Spleen (tissue), 11 donors: ENCODE data around the gene SLC12A3. TPM values are rescaled to one million over a fixed set of nuclear protein-coding genes. Genes with fewer than 3 reads are reported as not detected.

ENCODE experiments used
- DNase-seq: peaks from one replicate; pipeline ENCODE4 v3.0.0-alpha.2; 2020
- H3K27ac ChIP-seq, 8 donors: fragments of 200-600 bp; sonication (generic) in 7 of 8; 1 replicate in 4 of 8; 2 replicates in 4 of 8; pipeline versions ENCODE4 v1.5.0 to v1.8.0; 2016 to 2021; ENCODE audit warnings: inconsistent platforms in 4 of 8, mild to moderate bottlenecking in 4 of 8, moderate library complexity in 1 of 8
- H3K27me3 ChIP-seq, 7 donors: fragments of 200-600 bp; sonication (generic) in 6 of 7; replicated peaks in 1 of 7; 1 replicate in 4 of 7; 2 replicates in 3 of 7; pipeline versions ENCODE4 v1.5.0 to v1.8.0; 2016 to 2021; ENCODE audit warnings: inconsistent platforms in 3 of 7, mild to moderate bottlenecking in 1 of 7
- H3K36me3 ChIP-seq, 6 donors: fragments of 200-600 bp; sonication (generic) in 5 of 6; 1 replicate in 4 of 6; 2 replicates in 2 of 6; pipeline versions ENCODE4 v1.5.0 to v1.8.0; 2016 to 2021; ENCODE audit warnings: inconsistent platforms in 2 of 6
- H3K4me1 ChIP-seq, 6 donors: fragments of 200-600 bp; sonication (generic) in 5 of 6; 1 replicate in 3 of 6; 2 replicates in 3 of 6; pipeline versions ENCODE4 v1.5.0 to v1.8.0; 2016 to 2021; ENCODE audit warnings: inconsistent platforms in 3 of 6
- H3K4me3 ChIP-seq, 8 donors: fragments of 200-600 bp; sonication (generic) in 7 of 8; 1 replicate in 4 of 8; 2 replicates in 4 of 8; pipeline versions ENCODE4 v1.5.0 to v1.8.0; 2016 to 2021; ENCODE audit warnings: inconsistent platforms in 4 of 8, mild to moderate bottlenecking in 4 of 8, moderate library complexity in 2 of 8
- H3K9me3 ChIP-seq, 8 donors: fragments of 200-600 bp; sonication (generic) in 7 of 8; 1 replicate in 4 of 8; 2 replicates in 4 of 8; pipeline versions ENCODE4 v1.5.0 to v1.8.0; 2016 to 2021; ENCODE audit warnings: inconsistent platforms in 4 of 8
- CTCF ChIP-seq, 11 experiments: fragments of 200-600 bp in 7 of 11; fragments of 450-650 bp in 4 of 11; sonication (generic) in 4 of 11; IDR thresholded peaks in 8 of 11; conservative IDR thresholded peaks in 3 of 11; 1 replicate in 7 of 11; 2 replicates in 4 of 11; pipeline versions ENCODE4 v1.4.0 to v1.8.0; 2016 to 2021; ENCODE audit warnings: antibody characterized with exemption in 11 of 11, inconsistent platforms in 4 of 11, mild to moderate bottlenecking in 1 of 11
- POLR2A ChIP-seq, 3 donors: fragments of 450-650 bp; IDR thresholded peaks; one replicate each; pipeline ENCODE4 v1.5.1; 2017; ENCODE audit warnings: antibody characterized with exemption in 3 of 3, mild to moderate bottlenecking in 1 of 3
- POLR2AphosphoS5 ChIP-seq, 3 donors: sonication (generic); formaldehyde crosslinking; IDR thresholded peaks; one replicate each; pipeline ENCODE4 v1.5.1; 2017; ENCODE audit warnings: antibody characterized with exemption in 3 of 3
- WGBS, 5 donors: extraction: QIAGEN DNeasy Blood & Tissue Kit in 3 of 5; methylation state at CpG; one replicate each; pipeline versions ENCODE4 v1.1.5 to v1.1.7; 2013 to 2018; 5-methylcytosine and 5-hydroxymethylcytosine counted together
- intact Hi-C: fragments of 100-400 bp; cut with DNase I; formaldehyde crosslinking; loops from one replicate; pipeline ENCODE4 v1.15.0; 2023; ENCODE audit warnings: low total_unique reads
- polyA plus RNA-seq, 3 donors: library from polyadenylated mRNA; stranded (reverse); fragments of 200-250 nt; gene quantifications; one replicate each; pipeline ENCODE4 v1.2.1, GENCODE V29; 2013
- total RNA-seq, 7 donors: library from RNA; depleted of rRNA in 3 of 7; stranded (reverse); fragments of >200 nt in 3 of 7; fragmentation: NEBNext Ultra II Directional in 4 of 7; extraction: Animal tissue kit (Norgen Biotek cat#: 25700) in 4 of 7; gene quantifications; one replicate each; pipeline versions ENCODE4 v1.1.0 to v1.2.1, GENCODE V29; 2016 to 2021
- donor health status: healthy with polysubstance abuse.
- donor health status: DM: no; HTN: no; CAD: no; lungs with moderate emphysema.
- donor health status: DM: no; HTN: no; CAD: no.
- donor health status: Bipolar disorder and iron deficiency.
- donor health status: healthy.
- donor health status: DM: no; HTN: no; CAD: no.
- donor health status: DM: yes; HTN: yes; CAD: no.

SLC12A3 gene
- total and polyA plus RNA-seq, 10 donors, result 0.42 to 2.6 (median 1.1) TPM

GRCh38 chr16:56936950-56937349 lies 71.9 kb downstream of the SLC12A3 start:
- Histone ChIP-seq H3K9me3 (no peaks in the 10 kb centered on the region), H3K27me3 (no peaks in the 10 kb centered on the region), H3K27ac (peak overlapping the region in 2 of 8 donors; percentile 57 to 81), H3K4me3 (peak overlapping the region in 2 of 8 donors; percentile 79 to 82), H3K36me3 (peaks cover 5 to 78% (median 68%) of the 10 kb centered on the region in 6 donors), H3K4me1 (peaks cover 30 to 91% (median 85%) of the 10 kb centered on the region in 6 donors)
- 76 to 89% (median 81%) methylated on average over 5 of the region's 5 CpGs for WGBS, 5 donors
- intact Hi-C loops, result no loop called here
- DNase-seq, result peak; percentile 3
- TF ChIP-seq POLR2A (IDR thresholded peaks at IDR 0.05) (no peak), POLR2AphosphoS5 (IDR thresholded peaks at IDR 0.05) (peak in 1 of 3 donors; percentile 69), CTCF (IDR thresholded peaks at IDR 0.05 in 8 of 11, conservative IDR thresholded peaks at IDR 0.05 in 3 of 11) (no peak)

- DNase-seq, result peak; percentile 45
- H3K27me3 ChIP-seq, result no peaks in the 10 kb centered on the region
- peaks cover 30 to 99% (median 81%) of the 10 kb centered on the region in 6 donors for H3K4me1 ChIP-seq
- WGBS, 5 donors, result 69 to 78% (median 73%) methylated on average over 8 of the region's 8 CpGs
- peak overlapping the region in 5 of 8 donors; percentile 31 to 81 (median 57) for H3K27ac ChIP-seq
- no peak for TF ChIP-seq CTCF (IDR thresholded peaks at IDR 0.05 in 8 of 11, conservative IDR thresholded peaks at IDR 0.05 in 3 of 11)
- TF ChIP-seq POLR2AphosphoS5 (IDR thresholded peaks at IDR 0.05), result peak in 2 of 3 donors; percentile 14 to 91
- TF ChIP-seq POLR2A (IDR thresholded peaks at IDR 0.05), result no peak
- no peaks in the 10 kb centered on the region for H3K9me3 ChIP-seq
- peak overlapping the region in 1 of 8 donors; percentile 82 for H3K4me3 ChIP-seq
- intact Hi-C loops, result no loop called here
- peaks cover 10 to 97% (median 87%) of the 10 kb centered on the region in 6 donors for H3K36me3 ChIP-seq
Observed at GRCh38 chr16:56938664-56939513, 73.9 kb downstream of the SLC12A3 start.

- DNase-seq, result no peak
- no peaks in the 10 kb centered on the region for H3K9me3 ChIP-seq
- 66 to 79% (median 74%) methylated on average over 4 of the region's 4 CpGs for WGBS, 5 donors
- TF ChIP-seq POLR2AphosphoS5 (IDR thresholded peaks at IDR 0.05) (peak in 1 of 3 donors; percentile 35), POLR2A (IDR thresholded peaks at IDR 0.05) (no peak), CTCF (IDR thresholded peaks at IDR 0.05 in 8 of 11, conservative IDR thresholded peaks at IDR 0.05 in 3 of 11) (no peak)
- H3K27me3 ChIP-seq, result no peaks in the 10 kb centered on the region
- intact Hi-C loops, result no loop called here
- peak overlapping the region in 1 of 8 donors; percentile 82 for H3K4me3 ChIP-seq
- H3K36me3 ChIP-seq, result peaks cover 12 to 100% (median 96%) of the 10 kb centered on the region in 6 donors
- peaks cover 29 to 99% (median 74%) of the 10 kb centered on the region in 6 donors for H3K4me1 ChIP-seq
- peak overlapping the region in 5 of 8 donors; percentile 31 to 81 (median 57) for H3K27ac ChIP-seq
Observed at GRCh38 chr16:56939801-56940200, 74.8 kb downstream of the SLC12A3 start.

- Histone ChIP-seq H3K27ac (peak overlapping the region in 4 of 8 donors; percentile 18 to 81 (median 44)), H3K4me1 (peaks cover 16 to 93% (median 68%) of the 10 kb centered on the region in 6 donors), H3K27me3 (no peaks in the 10 kb centered on the region), H3K4me3 (peak overlapping the region in 1 of 8 donors; percentile 0), H3K36me3 (peaks cover 15 to 100% (median 96%) of the 10 kb centered on the region in 6 donors), H3K9me3 (no peaks in the 10 kb centered on the region)
- DNase-seq, result peak; percentile 3
- intact Hi-C loops, result no loop called here
- TF ChIP-seq POLR2A (IDR thresholded peaks at IDR 0.05) (no peak), POLR2AphosphoS5 (IDR thresholded peaks at IDR 0.05) (peak in 1 of 3 donors; percentile 80), CTCF (IDR thresholded peaks at IDR 0.05 in 8 of 11, conservative IDR thresholded peaks at IDR 0.05 in 3 of 11) (no peak)
- 36 to 62% (median 55%) methylated on average over 2 of the region's 2 CpGs for WGBS, 5 donors
Observed at GRCh38 chr16:56941092-56941491, 76.1 kb downstream of the SLC12A3 start.
